ENCODE measurements around the gene TMCC1. TPM values are rescaled to one million over a fixed set of nuclear protein-coding genes. Genes with fewer than 3 reads are reported as not detected.

TMCC1 gene
- total RNA-seq, 1 donor from 2014 or later, result 36.9 TPM

- DNase-seq (ENCODE audit: low read depth, low spot score), result no peak
- no peaks in the 10 kb centered on the region for H3K27me3 Mint-ChIP-seq (ENCODE audit: low read depth)
- TF ChIP-seq CTCF (conservative IDR thresholded peaks at IDR 0.05), result no peak
- no peaks in the 10 kb centered on the region for H3K9me3 Mint-ChIP-seq
- peaks cover 11% of the 10 kb centered on the region for H3K36me3 Mint-ChIP-seq (ENCODE audit: low read depth)
- H3K4me3 Mint-ChIP-seq, result no peak overlapping the region
- peaks cover 3% of the 10 kb centered on the region for H3K4me1 Mint-ChIP-seq
- no peak overlapping the region for H3K27ac Mint-ChIP-seq (ENCODE audit: unreplicated experiment)
Observed at GRCh38 chr3:129812589-129812988, 80.9 kb downstream of the TMCC1 start.

GRCh38 chr3:129809297-129809696 is 84.2 kb downstream of the TMCC1 start:
- no peak overlapping the region for H3K27ac Mint-ChIP-seq (ENCODE audit: unreplicated experiment)
- no peaks in the 10 kb centered on the region for H3K9me3 Mint-ChIP-seq
- peak; percentile 43 for TF ChIP-seq CTCF (conservative IDR thresholded peaks at IDR 0.05)
- DNase-seq (ENCODE audit: low read depth, low spot score), result no peak
- no peaks in the 10 kb centered on the region for H3K27me3 Mint-ChIP-seq (ENCODE audit: low read depth)
- peaks cover 3% of the 10 kb centered on the region for H3K4me1 Mint-ChIP-seq
- H3K36me3 Mint-ChIP-seq (ENCODE audit: low read depth), result peaks cover 3% of the 10 kb centered on the region
- H3K4me3 Mint-ChIP-seq, result no peak overlapping the region

GRCh38 chr3:129796146-129796545 is 97.4 kb downstream of the TMCC1 start:
- no peak overlapping the region for H3K27ac Mint-ChIP-seq (ENCODE audit: unreplicated experiment)
- peaks cover under 1% of the 10 kb centered on the region for H3K9me3 Mint-ChIP-seq
- H3K4me3 Mint-ChIP-seq, result no peak overlapping the region

GRCh38 chr3:129795186-129796010 is 98.1 kb downstream of the TMCC1 start:
- no peak for DNase-seq (ENCODE audit: low read depth, low spot score)
- H3K27ac Mint-ChIP-seq (ENCODE audit: unreplicated experiment), result no peak overlapping the region
- H3K9me3 Mint-ChIP-seq, result no peaks in the 10 kb centered on the region
- no peak for TF ChIP-seq CTCF (conservative IDR thresholded peaks at IDR 0.05)
- no peaks in the 10 kb centered on the region for H3K36me3 Mint-ChIP-seq (ENCODE audit: low read depth)
- peaks cover 32% of the 10 kb centered on the region for H3K4me1 Mint-ChIP-seq
- no peaks in the 10 kb centered on the region for H3K27me3 Mint-ChIP-seq (ENCODE audit: low read depth)
- no peak overlapping the region for H3K4me3 Mint-ChIP-seq

More at GRCh38 chr3:129796146-129796545, 97.4 kb downstream of the TMCC1 start:
- no peak for DNase-seq (ENCODE audit: low read depth, low spot score)
- Mint-ChIP-seq H3K27me3 (ENCODE audit: low read depth) (no peaks in the 10 kb centered on the region), H3K4me1 (peaks cover 32% of the 10 kb centered on the region), H3K36me3 (ENCODE audit: low read depth) (no peaks in the 10 kb centered on the region)
- TF ChIP-seq CTCF (conservative IDR thresholded peaks at IDR 0.05), result no peak

- Mint-ChIP-seq H3K4me1 (peaks cover 32% of the 10 kb centered on the region), H3K4me3 (peak overlapping the region; percentile 86), H3K27ac (ENCODE audit: unreplicated experiment) (peak overlapping the region; percentile 94), H3K9me3 (no peaks in the 10 kb centered on the region), H3K36me3 (ENCODE audit: low read depth) (no peaks in the 10 kb centered on the region), H3K27me3 (ENCODE audit: low read depth) (no peaks in the 10 kb centered on the region)
- DNase-seq (ENCODE audit: low read depth, low spot score), result peak; percentile 2
- no peak for TF ChIP-seq CTCF (conservative IDR thresholded peaks at IDR 0.05)
Observed at GRCh38 chr3:129794311-129795185, 99.0 kb downstream of the TMCC1 start.

Measured in neural crest cell (in vitro differentiated cells).